HL-60 (cell line): Measurements from ENCODE around the gene EAF2.

ENCODE experiments used
- GABPA ChIP-seq: IDR thresholded peaks from 2 replicates; pipeline ENCODE4 v1.6.1; 2012; ENCODE audit warnings: low read depth
- TF ChIP-seq, protein P1 (sequence below): IDR thresholded peaks from one replicate; pipeline ENCODE4 v1.5.1; 2011; ENCODE audit warnings: low read length, control low read depth, inconsistent platforms; ENCODE audit not compliant: insufficient read depth

DNA sequence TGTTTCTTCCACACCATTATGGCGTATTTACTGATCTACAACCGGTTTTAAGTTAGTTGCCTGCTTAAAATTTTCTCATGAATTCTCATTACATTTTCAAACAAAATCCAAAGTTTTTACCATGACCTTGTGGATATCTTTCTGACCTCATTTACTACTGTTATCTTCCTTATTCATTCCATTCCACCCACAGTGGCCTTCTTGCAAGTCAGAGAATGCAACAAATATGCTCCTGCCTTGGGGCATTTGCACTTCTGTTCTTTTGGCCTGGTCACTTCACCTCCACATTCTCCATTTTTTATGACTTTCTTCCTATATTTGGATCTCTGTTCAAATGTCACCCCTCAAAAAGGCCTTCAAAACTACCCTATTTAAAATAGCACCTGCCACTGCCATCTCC, 50.4 kb downstream of the EAF2 start:
- TF ChIP-seq, protein P1, sequence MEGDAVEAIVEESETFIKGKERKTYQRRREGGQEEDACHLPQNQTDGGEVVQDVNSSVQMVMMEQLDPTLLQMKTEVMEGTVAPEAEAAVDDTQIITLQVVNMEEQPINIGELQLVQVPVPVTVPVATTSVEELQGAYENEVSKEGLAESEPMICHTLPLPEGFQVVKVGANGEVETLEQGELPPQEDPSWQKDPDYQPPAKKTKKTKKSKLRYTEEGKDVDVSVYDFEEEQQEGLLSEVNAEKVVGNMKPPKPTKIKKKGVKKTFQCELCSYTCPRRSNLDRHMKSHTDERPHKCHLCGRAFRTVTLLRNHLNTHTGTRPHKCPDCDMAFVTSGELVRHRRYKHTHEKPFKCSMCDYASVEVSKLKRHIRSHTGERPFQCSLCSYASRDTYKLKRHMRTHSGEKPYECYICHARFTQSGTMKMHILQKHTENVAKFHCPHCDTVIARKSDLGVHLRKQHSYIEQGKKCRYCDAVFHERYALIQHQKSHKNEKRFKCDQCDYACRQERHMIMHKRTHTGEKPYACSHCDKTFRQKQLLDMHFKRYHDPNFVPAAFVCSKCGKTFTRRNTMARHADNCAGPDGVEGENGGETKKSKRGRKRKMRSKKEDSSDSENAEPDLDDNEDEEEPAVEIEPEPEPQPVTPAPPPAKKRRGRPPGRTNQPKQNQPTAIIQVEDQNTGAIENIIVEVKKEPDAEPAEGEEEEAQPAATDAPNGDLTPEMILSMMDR, result no peak
- TF ChIP-seq GABPA, result no peak
